ENCODE measurements around the gene CASP10. TPM values are rescaled to one million over a fixed set of nuclear protein-coding genes. Genes with fewer than 3 reads are reported as not detected.

The CASP10 gene
- total and polyA plus RNA-seq, 9 of the 15 experiments (the other 6 are each of a cell fraction or from before 2014, with no cell fraction given) = 7.1 to 20.4 (median 10.8) TPM

GRCh38 chr2:201158111-201158929 lies 24.6 kb upstream of the CASP10 start (continued):
- TF ChIP-seq ZNF224 (CRISPR knock-in tag; IDR thresholded peaks at IDR 0.05) (no peak), MYC (IDR thresholded peaks at IDR 0.05; ENCODE audit: low read depth, low read length) (no peak; the same call in 1 of the 2 replicates), MYC (CRISPR knock-in tag; IDR thresholded peaks at IDR 0.05; ENCODE audit: borderline replicate concordance, low read depth) (no peak), U2AF2 (optimal IDR thresholded peaks at IDR 0.05; ENCODE audit: low read depth, low read length) (no peak), SMARCA4 (IDR thresholded peaks at IDR 0.05) (peak; percentile 62; the same call in 1 of the 2 replicates), MAFK (IDR thresholded peaks at IDR 0.05; ENCODE audit: low read length) (no peak), NFIC (IDR thresholded peaks at IDR 0.05) (0 out of 2 replicates have a peak, but pooled peaks have one; percentile 23), MITF (IDR thresholded peaks at IDR 0.05) (peak; percentile 87), XRCC4 (IDR thresholded peaks at IDR 0.05; ENCODE audit: extremely low read depth, insufficient read depth, insufficient read length) (no peak), CBX8 (IDR thresholded peaks at IDR 0.05; ENCODE audit: borderline replicate concordance, extremely low read depth, low read depth, low read length, poor library complexity, severe bottlenecking) (no peak), ZBTB2 (IDR thresholded peaks at IDR 0.05) (no peak), ZNF740 (CRISPR knock-in tag; IDR thresholded peaks at IDR 0.05) (no peak), ZNF740 (tag; IDR thresholded peaks at IDR 0.05) (no peak), CHCHD3 (CRISPR knock-in tag; IDR thresholded peaks at IDR 0.05) (no peak), POLR2B (IDR thresholded peaks at IDR 0.05; ENCODE audit: low read depth, partially characterized antibody) (no peak)
- TF ChIP-seq, protein P1, sequence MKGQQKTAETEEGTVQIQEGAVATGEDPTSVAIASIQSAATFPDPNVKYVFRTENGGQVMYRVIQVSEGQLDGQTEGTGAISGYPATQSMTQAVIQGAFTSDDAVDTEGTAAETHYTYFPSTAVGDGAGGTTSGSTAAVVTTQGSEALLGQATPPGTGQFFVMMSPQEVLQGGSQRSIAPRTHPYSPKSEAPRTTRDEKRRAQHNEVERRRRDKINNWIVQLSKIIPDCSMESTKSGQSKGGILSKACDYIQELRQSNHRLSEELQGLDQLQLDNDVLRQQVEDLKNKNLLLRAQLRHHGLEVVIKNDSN (CRISPR knock-in tag; IDR thresholded peaks at IDR 0.05) = peak; percentile 94
- TF ChIP-seq, protein P2, sequence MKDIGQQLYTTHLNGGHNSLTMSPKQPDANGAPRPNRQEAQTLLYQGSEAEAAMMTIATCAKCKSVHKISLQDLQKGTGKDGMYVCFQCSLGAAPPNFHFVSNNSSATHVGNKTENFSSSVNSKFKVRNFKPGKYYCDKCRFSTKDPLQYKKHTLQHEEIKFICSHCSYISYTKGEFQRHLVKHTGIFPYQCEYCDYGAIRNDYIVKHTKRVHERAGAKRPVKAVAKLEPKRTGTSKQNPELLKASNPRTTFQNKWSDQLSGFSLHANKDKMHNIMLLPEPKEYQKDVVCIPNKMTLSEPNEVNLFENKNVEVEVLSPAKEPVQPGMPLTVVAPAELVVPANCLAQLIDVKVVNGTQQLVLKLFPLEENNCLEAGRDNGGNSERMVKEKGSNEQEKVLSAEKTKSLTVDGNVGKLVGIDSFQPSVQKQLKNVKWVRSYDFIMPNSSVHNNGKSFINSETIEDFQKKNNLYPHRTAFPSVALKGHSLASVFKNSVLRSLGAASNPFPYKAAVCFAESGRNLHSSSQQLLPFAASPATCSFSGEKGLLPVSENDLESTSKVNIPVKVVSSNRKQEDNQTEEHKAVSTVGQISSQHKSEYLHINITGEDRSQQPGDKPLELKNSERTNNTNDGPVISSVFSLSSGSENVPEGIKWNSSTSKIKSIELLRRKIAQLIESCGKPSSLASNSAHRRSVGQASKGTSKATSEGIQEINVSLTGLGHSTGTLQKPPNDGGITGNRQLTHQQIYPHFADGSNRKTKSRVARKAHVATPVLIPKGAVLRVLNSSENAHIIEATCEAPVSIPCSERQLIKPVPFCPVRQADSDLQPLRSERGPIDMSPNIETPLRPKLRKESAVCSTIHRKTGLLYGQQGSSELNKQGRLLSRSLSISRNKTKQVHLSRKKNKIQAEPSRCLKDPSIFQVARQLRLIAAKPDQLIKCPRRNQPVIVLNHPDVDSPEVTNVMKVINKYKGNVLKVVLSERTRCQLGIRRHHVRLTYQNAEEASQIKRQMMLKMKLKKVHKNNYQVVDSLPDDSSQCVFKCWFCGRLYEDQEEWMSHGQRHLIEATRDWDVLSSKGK (CRISPR knock-in tag; IDR thresholded peaks at IDR 0.05) = no peak
- TF ChIP-seq, protein P3, sequence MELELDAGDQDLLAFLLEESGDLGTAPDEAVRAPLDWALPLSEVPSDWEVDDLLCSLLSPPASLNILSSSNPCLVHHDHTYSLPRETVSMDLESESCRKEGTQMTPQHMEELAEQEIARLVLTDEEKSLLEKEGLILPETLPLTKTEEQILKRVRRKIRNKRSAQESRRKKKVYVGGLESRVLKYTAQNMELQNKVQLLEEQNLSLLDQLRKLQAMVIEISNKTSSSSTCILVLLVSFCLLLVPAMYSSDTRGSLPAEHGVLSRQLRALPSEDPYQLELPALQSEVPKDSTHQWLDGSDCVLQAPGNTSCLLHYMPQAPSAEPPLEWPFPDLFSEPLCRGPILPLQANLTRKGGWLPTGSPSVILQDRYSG (tag; conservative IDR thresholded peaks at IDR 0.05; ENCODE audit: low read depth) = no peak

Measured in K562 (cell line).